GM12878 (cell line): ENCODE measurements around the gene PHF21B. TPM values are rescaled to one million over a fixed set of nuclear protein-coding genes. Genes with fewer than 3 reads are reported as not detected.

Experiments
- ATAC-seq: fragments of 200-7000 bp; cut with Tn5 transposase; 3 replicates; pipeline ENCODE4 v1.9.1; 2020; ENCODE audit warnings: mild to moderate bottlenecking, moderate library complexity
- BruUV-seq: library from RNA; stranded (reverse); fragments of 400-500 nt; replicated peaks from 2 replicates; lab custom pipeline; 2021; lab: Mats Ljungman, UMichigan
- CTCF ChIA-PET: fragments of 300-600 bp; sonication (Branson Sonifier 250); formaldehyde crosslinking; extraction: SDS; loops from one replicate; lab custom pipeline; 2021; ENCODE audit warnings: inconsistent platforms; lab: Yijun Ruan, JAX
- POLR2A ChIA-PET: fragments of 350-600 bp; formaldehyde crosslinking; extraction: SDS; loops from one replicate; lab custom pipeline; 2021; ENCODE audit warnings: inconsistent platforms; lab: Charles Lee
- RAD21 ChIA-PET: fragments of 300-600 bp; sonication (Branson Sonifier 250); formaldehyde crosslinking; loops from one replicate; lab custom pipeline; 2023; ENCODE audit warnings: antibody characterized with exemption; ENCODE audit not compliant: unreplicated experiment; lab: Charles Lee
- SMC1A ChIA-PET: fragments of 300-600 bp; sonication (Branson Sonifier 250); formaldehyde crosslinking; loops from one replicate; lab custom pipeline; 2023; ENCODE audit not compliant: unreplicated experiment, uncharacterized antibody; lab: Charles Lee
- DNase-seq: peaks from one replicate; pipeline ENCODE4 v3.0.0-alpha.2; 2011; ENCODE audit warnings: low read depth, low spot score
- FAIRE-seq: peaks from 3 replicates; lab custom pipeline; 2011; peaks lifted over from hg19 to GRCh38; lab: Jason Lieb, UNC
- H2AFZ ChIP-seq: 2 replicates; pipeline ENCODE4 v1.6.0; 2011; ENCODE audit warnings: low read depth, low read length, control low read depth; ENCODE audit not compliant: control insufficient read depth
- H3K27ac ChIP-seq: 2 replicates; pipeline ENCODE4 v1.5.1; 2011; ENCODE audit warnings: control low read depth; ENCODE audit not compliant: control insufficient read depth, insufficient read depth
- H3K27me3 ChIP-seq, 2 experiments: replicated peaks in 1 of 2; 2 replicates each; pipeline versions ENCODE4 v1.6.0 to v1.6.1; 2011; ENCODE audit warnings: low read length in 1 of 2; ENCODE audit not compliant: control insufficient read depth in 2 of 2, insufficient read depth in 2 of 2
- H3K36me3 ChIP-seq, 2 experiments: 2 replicates each; pipeline ENCODE4 v1.5.1; 2011; ENCODE audit warnings: low read length in 1 of 2; ENCODE audit not compliant: control insufficient read depth in 2 of 2, insufficient read depth in 2 of 2
- H3K4me1 ChIP-seq: 2 replicates; pipeline ENCODE4 v1.6.1; 2011; ENCODE audit warnings: mild to moderate bottlenecking, low read length, moderate library complexity, mixed read lengths; ENCODE audit not compliant: control insufficient read depth, insufficient read depth
- H3K4me2 ChIP-seq: 2 replicates; pipeline ENCODE4 v1.6.0; 2011; ENCODE audit warnings: control low read depth; ENCODE audit not compliant: control insufficient read depth, insufficient read depth
- H3K4me3 ChIP-seq: fragments of 200-600 bp; sonication (generic); 2 replicates; pipeline ENCODE4 v1.5.1; 2016
- H3K79me2 ChIP-seq: 2 replicates; pipeline ENCODE4 v1.6.0; 2011; ENCODE audit warnings: low read length; ENCODE audit not compliant: control insufficient read depth, insufficient read depth
- H3K9ac ChIP-seq: 2 replicates; pipeline ENCODE4 v1.8.0; 2011; ENCODE audit warnings: low read length, control low read depth, mixed read lengths; ENCODE audit not compliant: control insufficient read depth, insufficient read depth
- H3K9me3 ChIP-seq: replicated peaks from 3 replicates; pipeline ENCODE4 v1.5.1; 2011; ENCODE audit warnings: mild to moderate bottlenecking, low read length; ENCODE audit not compliant: control insufficient read depth, insufficient read depth
- H4K20me1 ChIP-seq: 2 replicates; pipeline ENCODE4 v1.6.0; 2011; ENCODE audit not compliant: control insufficient read depth, insufficient read depth
- EED ChIP-seq: sonication (generic); IDR thresholded peaks from 2 replicates; pipeline ENCODE4 v1.6.1; 2016; ENCODE audit warnings: antibody characterized with exemption, low read depth
- EP300 ChIP-seq, 2 experiments: fragments of 150-350 bp in 1 of 2; IDR thresholded peaks; 2 replicates each; pipeline ENCODE4 v1.6.1; 2011 to 2012; ENCODE audit warnings: low read depth in 2 of 2, low read length in 2 of 2, borderline replicate concordance in 1 of 2, improper control_type of control experiment in 1 of 2, inconsistent platforms in 1 of 2; ENCODE audit not compliant: control insufficient read depth in 1 of 2
- IKZF1 ChIP-seq: fragments of 450-650 bp; conservative IDR thresholded peaks from 2 replicates; pipeline ENCODE4 v1.6.1; 2017; ENCODE audit warnings: antibody characterized with exemption, mild to moderate bottlenecking
- IRF4 ChIP-seq: IDR thresholded peaks from 2 replicates; pipeline ENCODE4 v1.6.1; 2011; ENCODE audit warnings: low read depth, low read length
- KDM1A ChIP-seq: fragments of 200-600 bp; sonication (generic); IDR thresholded peaks from 2 replicates; pipeline ENCODE4 v1.6.1; 2016; ENCODE audit warnings: borderline replicate concordance
- MYB ChIP-seq: fragments of 150-350 bp; IDR thresholded peaks from 2 replicates; pipeline ENCODE4 v1.6.1; 2014; ENCODE audit warnings: mild to moderate bottlenecking, low read depth, low read length, borderline replicate concordance
- NFYB ChIP-seq: IDR thresholded peaks from 2 replicates; pipeline ENCODE4 v1.6.1; 2011; ENCODE audit warnings: low read depth, mild to moderate bottlenecking, low read length, improper control_type of control experiment, moderate library complexity; ENCODE audit not compliant: insufficient read depth
- RAD21 ChIP-seq: IDR thresholded peaks from 2 replicates; pipeline ENCODE4 v1.6.1; 2011; ENCODE audit warnings: mild to moderate bottlenecking, low read depth, low read length, moderate library complexity; ENCODE audit not compliant: insufficient read depth
- RB1 ChIP-seq: fragments of 450-650 bp; formaldehyde crosslinking; IDR thresholded peaks from 2 replicates; pipeline ENCODE4 v1.6.1; 2017; ENCODE audit warnings: mild to moderate bottlenecking, borderline replicate concordance
- SPI1 ChIP-seq: IDR thresholded peaks from 2 replicates; pipeline ENCODE4 v1.6.1; 2011; ENCODE audit warnings: low read depth, mild to moderate bottlenecking, low read length, moderate library complexity, borderline replicate concordance; ENCODE audit not compliant: insufficient read depth
- ZNF217 ChIP-seq: fragments of 450-650 bp; IDR thresholded peaks from 2 replicates; pipeline ENCODE4 v1.6.1; 2017; ENCODE audit warnings: antibody characterized with exemption, mild to moderate bottlenecking
- ZNF274 ChIP-seq: IDR thresholded peaks from one replicate; pipeline ENCODE4 v1.8.0; 2011; ENCODE audit not compliant: insufficient read length, insufficient read depth
- WGBS: methylation state at CpG from one replicate; pipeline ENCODE4 v1.1.6; 2016; ENCODE audit warnings: low lambda C conversion rate; ENCODE audit not compliant: insufficient replicate concordance, insufficient coverage; ENCODE audit errors: missing lambda C conversion rate; 5-methylcytosine and 5-hydroxymethylcytosine counted together
- in situ Hi-C: fragments of 300-500 bp; cut with MboI; formaldehyde crosslinking; loops from 9 replicates; pipeline ENCODE4 v1.14.3; 2018; ENCODE audit warnings: mixed read lengths
- intact Hi-C: fragments of 100-400 bp; cut with micrococcal nuclease; formaldehyde crosslinking; loops from one replicate; pipeline ENCODE4 v1.14.2; 2022; ENCODE audit not compliant: unreplicated experiment
- polyA plus RNA-seq, 11 experiments: library from polyadenylated mRNA; depleted of rRNA in 4 of 11; unstranded in 6 of 11; stranded (reverse) in 5 of 11; fragments of >200 nt; fragmentation: Nextera tagmentation in 4 of 11; fragmentation: Illumina TruSeq in 1 of 11; extraction: Ambion mirVana in 4 of 11; extraction: Trizol in 1 of 11; gene quantifications; 1 replicate in 1 of 11; 2 replicates in 10 of 11; pipeline versions ENCODE4 v1.2.1 to v1.2.3, GENCODE V29; 2011 to 2016; ENCODE audit warnings: inconsistent platforms in 2 of 11, missing spikeins in 2 of 11, low read depth in 1 of 11
- total RNA-seq, 4 experiments: library from RNA; depleted of rRNA in 3 of 4; stranded (reverse); fragments of >200 nt in 3 of 4; fragmentation: Illumina TruSeq in 1 of 4; extraction: Trizol in 1 of 4; gene quantifications; 2 replicates each; pipeline versions ENCODE4 v1.2.1 to v1.2.3, GENCODE V29; 2013 to 2021

PHF21B gene
- total and polyA plus RNA-seq, 10 of the 15 experiments (the other 5 are each of a cell fraction or from before 2014, with no cell fraction given), result 0.03 to 0.35 TPM; not detected in 8

DNA sequence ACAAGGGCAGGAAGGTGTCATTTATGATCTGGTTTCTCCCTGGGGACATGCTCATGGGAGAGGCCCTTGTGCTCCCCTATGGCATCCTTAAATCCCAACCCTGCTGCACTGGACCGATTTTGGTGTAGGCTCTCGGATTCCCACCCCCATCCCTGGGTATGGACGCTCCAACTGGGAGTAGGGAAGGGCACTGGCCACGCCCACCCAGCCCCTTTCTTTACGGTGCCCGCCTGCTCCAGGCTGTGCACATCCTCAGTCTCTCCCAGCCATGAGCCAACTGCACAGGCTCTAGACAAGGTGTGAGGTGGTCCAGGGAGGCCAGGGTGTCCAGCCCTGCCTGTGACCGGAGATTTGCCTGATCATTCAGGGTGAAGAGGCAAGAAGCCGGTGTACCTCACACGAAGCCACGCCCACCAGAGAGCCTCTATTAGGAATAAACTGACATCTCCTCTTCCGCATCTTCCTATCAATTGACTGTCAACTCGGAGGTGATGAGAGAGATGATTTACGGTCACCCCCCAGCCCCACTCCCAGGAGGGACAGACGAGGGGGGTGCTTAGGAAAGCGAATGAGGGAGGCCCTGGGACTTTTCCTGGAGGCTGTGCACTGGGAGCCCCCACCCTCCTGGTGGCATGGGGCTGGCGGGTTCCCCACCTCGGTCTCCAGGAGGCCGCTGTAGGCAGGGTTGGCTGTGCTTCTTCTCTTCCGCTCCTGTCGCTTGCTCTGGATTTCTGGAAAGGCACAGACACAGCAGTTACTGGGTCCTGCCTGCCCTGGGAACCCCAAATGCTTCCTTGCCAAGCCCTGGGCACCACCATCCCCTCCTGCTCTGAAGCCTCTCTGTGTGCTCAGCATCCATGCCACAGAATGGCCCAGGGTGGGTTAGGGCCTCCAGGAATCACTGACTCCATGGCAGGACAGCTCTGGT, 116.7 kb downstream of the PHF21B start:
- H3K9ac ChIP-seq, result no peak overlapping the region
- 35% methylated on average over 19 of the region's 20 CpGs for WGBS
- RAD21 ChIA-PET, result no interaction called here
- POLR2A ChIA-PET, result no interaction called here
- H4K20me1 ChIP-seq, result no peaks in the 10 kb centered on the region
- in situ Hi-C loops, result loop anchor here (25.0 kb wide), 1 partner anchor 531 kb away; no protein-coding TSS in a partner anchor
- no peak overlapping the region for H2AFZ ChIP-seq
- FAIRE-seq, result no peak
- H3K4me1 ChIP-seq, result no peaks in the 10 kb centered on the region
- no peak overlapping the region for H3K4me3 ChIP-seq
- no peak for DNase-seq
- no TSS peak for BruUV-seq
- H3K4me2 ChIP-seq, result no peak overlapping the region
- H3K36me3 ChIP-seq, result no peaks in the 10 kb centered on the region
- CTCF ChIA-PET, result no interaction called here
- intact Hi-C loops, result no loop called here
- no peaks in the 10 kb centered on the region; the same call in 2 of the 3 replicates for H3K9me3 ChIP-seq
- SMC1A ChIA-PET, result no interaction called here
- TF ChIP-seq NFYB, result no peak
- no peak for TF ChIP-seq IRF4
- TF ChIP-seq EED, result no peak
- TF ChIP-seq ZNF217, result no peak
- no peak for TF ChIP-seq RB1
- no peak for TF ChIP-seq RAD21
- no peak for TF ChIP-seq IKZF1
- TF ChIP-seq ZNF274, result no peak
- no peak for TF ChIP-seq SPI1
- no peak for TF ChIP-seq EP300 (IDR thresholded peaks at IDR 0.05; ENCODE audit: borderline replicate concordance in 1 of 2, control insufficient read depth in 1 of 2, low read depth in 2 of 2, low read length in 2 of 2)
- no peak for TF ChIP-seq KDM1A
- no peak for TF ChIP-seq MYB
- H3K27me3 ChIP-seq, result no peaks in the 10 kb centered on the region
- H3K27ac ChIP-seq, result no peak overlapping the region
- no peaks in the 10 kb centered on the region for H3K79me2 ChIP-seq
- ATAC-seq, result no peak
